ENCODE results near the gene TEN1. TPM values are rescaled to one million over a fixed set of nuclear protein-coding genes. Genes with fewer than 3 reads are reported as not detected.
A peak's percentile ranks its signal among the peaks of the same experiment; 100 is the strongest.

TEN1 gene
- total and polyA plus RNA-seq, 2 of the 13 experiments (the other 11 are each of a cell fraction or from before 2014, with no cell fraction given), result 18.0 to 21.3 TPM

DNA sequence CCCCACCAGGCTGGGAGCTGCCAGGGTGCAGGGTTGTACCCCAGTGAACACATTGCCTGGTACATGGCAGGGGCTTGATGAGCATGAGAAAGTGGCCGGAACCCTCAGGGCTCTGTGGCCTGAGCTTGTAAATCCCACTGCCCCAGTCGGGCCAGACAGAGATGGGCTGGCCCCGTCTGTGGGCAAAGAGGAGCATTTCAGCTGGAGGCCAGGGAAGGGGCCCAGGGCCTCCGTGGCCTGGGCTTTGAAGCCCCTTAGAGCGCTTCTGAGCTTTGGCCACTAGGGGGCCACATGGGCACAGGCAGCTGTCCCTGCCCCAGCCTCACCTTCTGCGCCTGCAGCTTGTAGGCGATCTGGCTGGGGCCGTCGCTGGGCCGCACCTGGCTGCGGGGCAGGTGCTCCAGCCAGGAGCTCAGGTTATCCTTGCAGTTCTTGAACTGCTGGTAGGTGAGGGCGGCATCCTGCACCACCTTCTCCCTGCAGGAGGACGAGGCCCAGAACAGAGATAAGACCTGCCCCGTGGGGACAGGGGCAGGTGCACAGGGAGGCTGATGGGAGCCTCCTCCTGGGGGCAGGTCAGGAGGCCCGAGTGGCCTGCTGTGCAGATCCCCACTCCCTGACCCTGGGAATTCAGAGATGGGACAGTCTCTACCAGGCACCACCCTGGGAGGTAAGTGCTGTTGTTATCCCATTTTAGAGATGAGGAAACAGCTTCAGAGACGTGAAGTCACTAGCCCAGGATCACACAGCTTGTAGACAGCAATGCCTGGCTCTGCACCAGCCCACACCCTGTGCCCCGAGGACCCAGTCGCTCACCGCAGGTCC is 35.3 kb downstream of the TEN1 start (continued):
- TF ChIP-seq, protein P1, sequence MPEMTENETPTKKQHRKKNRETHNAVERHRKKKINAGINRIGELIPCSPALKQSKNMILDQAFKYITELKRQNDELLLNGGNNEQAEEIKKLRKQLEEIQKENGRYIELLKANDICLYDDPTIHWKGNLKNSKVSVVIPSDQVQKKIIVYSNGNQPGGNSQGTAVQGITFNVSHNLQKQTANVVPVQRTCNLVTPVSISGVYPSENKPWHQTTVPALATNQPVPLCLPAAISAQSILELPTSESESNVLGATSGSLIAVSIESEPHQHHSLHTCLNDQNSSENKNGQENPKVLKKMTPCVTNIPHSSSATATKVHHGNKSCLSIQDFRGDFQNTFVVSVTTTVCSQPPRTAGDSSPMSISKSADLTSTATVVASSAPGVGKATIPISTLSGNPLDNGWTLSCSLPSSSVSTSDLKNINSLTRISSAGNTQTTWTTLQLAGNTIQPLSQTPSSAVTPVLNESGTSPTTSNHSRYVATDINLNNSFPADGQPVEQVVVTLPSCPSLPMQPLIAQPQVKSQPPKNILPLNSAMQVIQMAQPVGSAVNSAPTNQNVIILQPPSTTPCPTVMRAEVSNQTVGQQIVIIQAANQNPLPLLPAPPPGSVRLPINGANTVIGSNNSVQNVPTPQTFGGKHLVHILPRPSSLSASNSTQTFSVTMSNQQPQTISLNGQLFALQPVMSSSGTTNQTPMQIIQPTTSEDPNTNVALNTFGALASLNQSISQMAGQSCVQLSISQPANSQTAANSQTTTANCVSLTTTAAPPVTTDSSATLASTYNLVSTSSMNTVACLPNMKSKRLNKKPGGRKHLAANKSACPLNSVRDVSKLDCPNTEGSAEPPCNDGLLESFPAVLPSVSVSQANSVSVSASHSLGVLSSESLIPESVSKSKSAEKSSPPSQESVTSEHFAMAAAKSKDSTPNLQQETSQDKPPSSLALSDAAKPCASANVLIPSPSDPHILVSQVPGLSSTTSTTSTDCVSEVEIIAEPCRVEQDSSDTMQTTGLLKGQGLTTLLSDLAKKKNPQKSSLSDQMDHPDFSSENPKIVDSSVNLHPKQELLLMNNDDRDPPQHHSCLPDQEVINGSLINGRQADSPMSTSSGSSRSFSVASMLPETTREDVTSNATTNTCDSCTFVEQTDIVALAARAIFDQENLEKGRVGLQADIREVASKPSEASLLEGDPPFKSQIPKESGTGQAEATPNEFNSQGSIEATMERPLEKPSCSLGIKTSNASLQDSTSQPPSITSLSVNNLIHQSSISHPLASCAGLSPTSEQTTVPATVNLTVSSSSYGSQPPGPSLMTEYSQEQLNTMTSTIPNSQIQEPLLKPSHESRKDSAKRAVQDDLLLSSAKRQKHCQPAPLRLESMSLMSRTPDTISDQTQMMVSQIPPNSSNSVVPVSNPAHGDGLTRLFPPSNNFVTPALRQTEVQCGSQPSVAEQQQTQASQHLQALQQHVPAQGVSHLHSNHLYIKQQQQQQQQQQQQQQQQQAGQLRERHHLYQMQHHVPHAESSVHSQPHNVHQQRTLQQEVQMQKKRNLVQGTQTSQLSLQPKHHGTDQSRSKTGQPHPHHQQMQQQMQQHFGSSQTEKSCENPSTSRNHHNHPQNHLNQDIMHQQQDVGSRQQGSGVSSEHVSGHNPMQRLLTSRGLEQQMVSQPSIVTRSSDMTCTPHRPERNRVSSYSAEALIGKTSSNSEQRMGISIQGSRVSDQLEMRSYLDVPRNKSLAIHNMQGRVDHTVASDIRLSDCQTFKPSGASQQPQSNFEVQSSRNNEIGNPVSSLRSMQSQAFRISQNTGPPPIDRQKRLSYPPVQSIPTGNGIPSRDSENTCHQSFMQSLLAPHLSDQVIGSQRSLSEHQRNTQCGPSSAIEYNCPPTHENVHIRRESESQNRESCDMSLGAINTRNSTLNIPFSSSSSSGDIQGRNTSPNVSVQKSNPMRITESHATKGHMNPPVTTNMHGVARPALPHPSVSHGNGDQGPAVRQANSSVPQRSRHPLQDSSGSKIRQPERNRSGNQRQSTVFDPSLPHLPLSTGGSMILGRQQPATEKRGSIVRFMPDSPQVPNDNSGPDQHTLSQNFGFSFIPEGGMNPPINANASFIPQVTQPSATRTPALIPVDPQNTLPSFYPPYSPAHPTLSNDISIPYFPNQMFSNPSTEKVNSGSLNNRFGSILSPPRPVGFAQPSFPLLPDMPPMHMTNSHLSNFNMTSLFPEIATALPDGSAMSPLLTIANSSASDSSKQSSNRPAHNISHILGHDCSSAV (CRISPR knock-in tag; IDR thresholded peaks at IDR 0.05; ENCODE audit: borderline replicate concordance), result no peak
- TF ChIP-seq PHF21A (CRISPR knock-in tag; IDR thresholded peaks at IDR 0.05) (no peak), ZNF781 (CRISPR knock-in tag; IDR thresholded peaks at IDR 0.05; ENCODE audit: borderline replicate concordance, not compliant biosample characterization) (peak; percentile 48), JARID2 (CRISPR knock-in tag; IDR thresholded peaks at IDR 0.05; ENCODE audit: insufficient replicate concordance) (peak; percentile 31), MAFK (conservative IDR thresholded peaks at IDR 0.05 in 1 of 2, IDR thresholded peaks at IDR 0.05 in 1 of 2; ENCODE audit: low read length in 2 of 2) (no peak), MTF1 (CRISPR knock-in tag; IDR thresholded peaks at IDR 0.05) (no peak), ASH2L (IDR thresholded peaks at IDR 0.05; ENCODE audit: insufficient read length, low read depth, low read length) (no peak), MXI1 (IDR thresholded peaks at IDR 0.05; ENCODE audit: borderline replicate concordance, low read depth, low read length) (no peak), RFX5 (IDR thresholded peaks at IDR 0.05; ENCODE audit: low read depth, low read length) (no peak; the same call in 1 of the 2 replicates), ZC3H4 (CRISPR knock-in tag; IDR thresholded peaks at IDR 0.05; ENCODE audit: borderline replicate concordance) (no peak), FOXC1 (CRISPR knock-in tag; IDR thresholded peaks at IDR 0.05; ENCODE audit: borderline replicate concordance) (peak; percentile 88), ZFP41 (CRISPR knock-in tag; IDR thresholded peaks at IDR 0.05; ENCODE audit: borderline replicate concordance) (no peak), DNMT3B (CRISPR knock-in tag; conservative IDR thresholded peaks at IDR 0.05) (no peak), ZNF660 (CRISPR knock-in tag; IDR thresholded peaks at IDR 0.05; ENCODE audit: borderline replicate concordance, low read depth) (no peak), ZSCAN12 (CRISPR knock-in tag; IDR thresholded peaks at IDR 0.05) (no peak), TBL1XR1 (IDR thresholded peaks at IDR 0.05; ENCODE audit: borderline replicate concordance, low read length, partially characterized antibody) (no peak), ZNF230 (CRISPR knock-in tag; IDR thresholded peaks at IDR 0.05) (0 out of 2 replicates have a peak, but pooled peaks have one; percentile 53)
- TF ChIP-seq, protein P2, sequence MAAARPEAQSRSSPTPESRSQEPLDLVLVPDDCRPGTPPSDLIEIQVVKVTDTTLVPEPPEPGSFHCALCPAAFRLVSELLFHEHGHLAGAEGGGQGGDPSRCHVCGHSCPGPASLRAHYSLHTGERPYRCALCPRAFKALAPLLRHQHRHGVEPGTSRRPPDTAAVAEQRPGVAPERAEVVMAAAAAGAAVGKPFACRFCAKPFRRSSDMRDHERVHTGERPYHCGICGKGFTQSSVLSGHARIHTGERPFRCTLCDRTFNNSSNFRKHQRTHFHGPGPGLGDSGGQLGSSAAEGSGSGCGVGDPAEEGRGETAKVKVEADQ (CRISPR knock-in tag; IDR thresholded peaks at IDR 0.05; ENCODE audit: borderline replicate concordance), result no peak
- TF ChIP-seq, protein P3, sequence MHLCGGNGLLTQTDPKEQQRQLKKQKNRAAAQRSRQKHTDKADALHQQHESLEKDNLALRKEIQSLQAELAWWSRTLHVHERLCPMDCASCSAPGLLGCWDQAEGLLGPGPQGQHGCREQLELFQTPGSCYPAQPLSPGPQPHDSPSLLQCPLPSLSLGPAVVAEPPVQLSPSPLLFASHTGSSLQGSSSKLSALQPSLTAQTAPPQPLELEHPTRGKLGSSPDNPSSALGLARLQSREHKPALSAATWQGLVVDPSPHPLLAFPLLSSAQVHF (CRISPR knock-in tag; IDR thresholded peaks at IDR 0.05), result no peak

All from HepG2 (cell line).